Middle frontal gyrus (tissue), 1 donor: ENCODE results near the gene DAB2IP.

Experiments
- DNase-seq: peaks from one replicate; pipeline ENCODE4 v3.0.0-alpha.2; 2015; ENCODE audit warnings: low spot score; ENCODE audit errors: extremely low spot score

Gene DAB2IP

DNA sequence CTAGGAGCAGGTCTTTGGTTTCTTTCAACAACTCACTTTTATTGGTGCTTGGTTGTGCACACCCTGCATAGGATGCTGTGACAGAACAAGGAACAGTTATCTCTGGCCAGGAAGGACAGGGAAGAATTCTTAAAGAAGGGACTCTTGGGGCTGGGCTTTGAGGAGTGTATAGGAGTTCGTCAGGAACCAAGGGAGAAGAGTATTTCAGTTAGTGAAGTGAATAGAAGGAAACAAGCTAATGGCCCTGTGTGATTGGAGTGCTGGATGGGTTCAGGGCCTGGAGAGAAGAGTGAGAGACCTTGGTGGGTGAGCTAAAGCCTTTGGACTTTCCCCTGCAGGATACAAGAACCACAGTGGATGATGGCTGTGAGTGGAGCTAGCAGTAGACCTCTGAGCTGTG, 32.2 kb downstream of the DAB2IP start:
- DNase-seq = no peak

DNA sequence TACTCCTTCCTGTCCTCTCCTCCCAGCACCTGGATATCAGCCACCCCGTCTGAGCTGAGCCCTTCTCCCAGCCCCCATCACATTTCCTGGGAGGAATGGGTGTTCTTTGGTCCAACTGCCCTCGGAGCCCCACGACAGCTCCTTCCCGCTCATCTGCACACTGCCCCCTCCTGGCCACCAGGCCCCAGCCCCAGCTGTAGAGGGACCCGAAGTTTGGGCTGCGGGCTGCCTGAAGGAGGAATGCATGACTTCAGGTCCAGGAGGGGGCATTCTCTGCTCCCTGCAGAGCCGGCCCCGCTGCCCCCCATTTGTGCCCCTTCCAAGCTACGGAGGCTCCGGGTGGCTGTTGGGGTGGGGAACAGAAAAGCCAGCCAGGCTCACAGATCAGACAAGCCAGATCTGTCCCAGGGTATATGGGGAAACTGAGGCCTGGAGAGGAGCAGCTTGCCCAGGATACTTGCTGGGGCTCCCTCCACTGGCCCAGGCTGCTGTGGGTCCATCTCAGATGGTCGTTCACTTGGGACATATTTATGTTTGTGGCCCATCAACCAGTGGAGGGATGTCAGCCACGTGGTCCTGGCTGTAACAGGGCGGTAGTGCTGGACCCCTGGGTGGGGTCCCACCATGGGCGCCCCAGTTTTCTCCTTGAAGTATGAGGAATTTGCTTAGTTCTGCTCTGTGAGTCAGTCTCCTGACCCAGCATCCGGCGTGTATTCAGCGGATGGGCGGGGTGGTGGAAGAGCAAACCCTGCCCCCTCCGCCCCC, 33.1 kb downstream of the DAB2IP start:
- DNase-seq = no peak

- no peak for DNase-seq
Measured at GRCh38 chr9:121685146-121685794, 33.8 kb downstream of the DAB2IP start.

- DNase-seq = no peak
Measured at GRCh38 chr9:121685795-121686377, 34.5 kb downstream of the DAB2IP start.

DNA sequence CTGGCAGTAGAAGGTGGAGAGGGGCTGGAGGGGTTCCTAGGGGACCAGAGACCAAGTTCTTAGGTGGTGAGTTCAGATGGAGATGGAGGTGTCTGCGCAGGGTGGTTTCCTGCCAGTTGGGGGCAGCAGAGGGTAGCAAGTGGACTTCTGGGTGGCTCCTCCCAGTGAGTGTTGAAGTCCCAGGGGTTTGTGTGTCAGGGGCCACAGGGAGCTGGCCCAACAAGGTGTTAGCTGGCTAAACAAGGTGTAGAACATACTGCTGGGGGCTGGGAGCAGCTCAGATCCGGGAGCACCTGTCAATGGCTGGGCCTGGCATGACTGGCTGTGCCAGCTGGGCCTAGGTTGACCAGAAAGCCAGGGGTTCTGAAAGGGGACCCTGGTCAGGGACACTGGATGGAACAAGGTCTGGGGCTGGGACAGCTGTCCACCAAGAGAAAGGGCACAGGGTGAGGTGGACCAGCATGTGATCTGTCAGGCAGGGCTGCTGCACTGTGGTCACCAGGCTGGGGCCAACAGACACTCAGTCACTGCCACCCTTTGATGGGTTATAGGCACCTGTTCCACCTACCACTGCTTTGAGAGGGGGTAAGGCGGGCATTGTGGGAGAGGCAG, 35.6 kb downstream of the DAB2IP start:
- DNase-seq = no peak

DNA sequence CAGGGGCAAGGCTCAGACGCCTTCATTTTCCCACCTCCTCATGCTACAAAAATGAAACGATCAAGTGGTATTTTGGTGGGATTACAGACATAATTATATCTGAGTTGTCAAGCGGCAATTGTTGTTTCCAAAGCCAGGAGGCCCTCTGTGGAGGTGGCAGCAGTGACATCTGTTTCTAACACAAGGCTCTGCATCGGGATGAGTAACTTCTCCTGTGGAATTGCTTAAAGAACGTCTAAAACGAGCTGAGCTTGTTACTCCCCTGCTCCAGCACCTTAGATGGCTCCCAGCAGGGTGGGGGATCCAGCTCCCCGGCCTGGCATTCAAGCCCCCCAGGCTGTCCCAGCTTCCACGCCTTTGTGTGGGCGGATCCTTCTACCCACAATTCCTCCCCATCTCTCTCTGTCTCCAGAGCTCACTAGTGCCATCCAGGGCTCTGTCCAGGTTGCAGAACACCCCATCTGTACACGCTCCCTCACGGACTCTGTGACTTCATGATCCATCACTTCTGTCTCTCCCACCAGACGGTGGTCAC, 36.8 kb downstream of the DAB2IP start:
- no peak for DNase-seq

DNA sequence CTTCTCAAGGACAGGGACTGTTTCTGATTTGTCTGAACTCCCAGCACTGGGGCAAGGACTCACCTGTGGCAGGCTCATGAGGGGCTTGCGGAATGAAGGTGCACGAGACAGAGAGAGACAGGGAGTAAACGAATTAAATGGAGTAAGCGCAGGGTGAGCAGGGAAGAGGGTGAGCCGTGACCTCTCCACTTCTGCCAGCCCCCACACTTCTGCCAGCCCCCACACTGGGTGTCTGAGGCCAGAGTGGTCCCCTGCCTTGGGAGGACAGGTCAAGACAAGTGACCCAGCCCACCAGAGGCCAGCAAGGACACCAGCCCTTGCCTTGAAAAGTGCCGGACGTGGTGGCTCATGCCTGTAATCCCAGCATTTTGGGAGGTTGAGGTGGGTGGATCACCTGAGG, 37.2 kb downstream of the DAB2IP start:
- DNase-seq = no peak

- DNase-seq = no peak
Measured at GRCh38 chr9:121689461-121690157, 38.2 kb downstream of the DAB2IP start.

DNA sequence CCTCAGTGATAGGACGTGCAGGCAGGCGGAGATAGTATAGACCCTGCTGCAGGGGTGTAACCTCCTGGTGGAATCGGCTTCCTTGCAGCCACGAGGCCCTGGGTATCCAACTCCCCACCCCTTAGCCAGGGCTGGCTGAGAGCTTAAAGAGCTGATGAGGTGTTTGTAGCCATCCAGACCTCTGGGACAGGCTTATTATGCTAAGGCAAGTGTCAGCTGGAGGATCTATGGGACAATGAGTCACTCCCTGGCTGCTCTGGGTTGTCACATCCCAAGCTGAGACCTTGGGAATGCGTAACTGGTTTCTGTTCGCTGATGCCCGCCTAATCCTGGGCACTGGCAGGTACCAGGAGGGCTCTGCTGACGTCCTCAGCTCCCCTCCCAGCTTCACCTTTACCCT, 38.9 kb downstream of the DAB2IP start:
- no peak for DNase-seq

- no peak for DNase-seq
Measured at GRCh38 chr9:121690766-121691165, 39.3 kb downstream of the DAB2IP start.

GRCh38 chr9:121691890-121692289, 40.5 kb downstream of the DAB2IP start:
- no peak for DNase-seq

GRCh38 chr9:121692606-121693387, 41.4 kb downstream of the DAB2IP start:
- DNase-seq = no peak

GRCh38 chr9:121693388-121693670, 41.9 kb downstream of the DAB2IP start:
- no peak for DNase-seq

DNA sequence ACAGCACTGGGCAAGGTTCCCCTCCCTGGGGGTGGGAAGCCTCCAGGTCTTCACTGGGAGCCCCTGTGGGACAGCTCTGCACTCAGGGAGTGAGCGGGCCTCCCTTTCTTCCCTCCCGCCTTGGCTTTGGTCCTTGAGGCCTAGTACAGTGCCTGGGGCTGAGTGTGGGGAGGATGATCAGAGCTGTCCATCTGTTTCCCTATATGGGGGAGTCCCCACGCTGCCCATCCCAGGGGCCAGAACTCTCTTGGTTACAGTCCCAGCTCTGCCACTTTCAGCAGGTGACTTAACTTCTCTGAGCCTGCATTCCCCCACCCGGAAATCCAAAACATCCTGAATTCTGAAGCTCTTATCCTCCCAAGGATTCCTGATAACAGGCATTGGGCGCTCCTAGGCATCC, 42.6 kb downstream of the DAB2IP start:
- DNase-seq = no peak

DNA sequence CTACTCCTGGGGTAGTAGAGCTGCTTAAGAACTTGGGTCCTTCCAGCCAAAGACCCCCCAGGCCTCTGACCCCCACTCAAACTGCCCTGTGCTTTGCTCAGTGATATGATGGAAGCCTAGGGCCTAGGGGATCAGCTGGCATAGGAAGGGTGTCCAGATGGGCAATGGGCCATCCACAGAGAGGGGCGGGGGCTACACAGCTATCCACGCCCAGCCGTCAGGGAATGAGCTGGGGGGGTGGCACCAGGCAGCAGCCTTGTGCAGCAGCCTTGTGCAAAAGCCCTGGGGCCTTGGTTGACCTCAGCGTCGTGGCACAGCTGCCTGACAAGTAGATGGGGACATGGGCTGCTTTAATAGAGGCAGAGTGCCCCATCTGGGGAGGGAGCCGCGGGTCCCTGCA, 43.2 kb downstream of the DAB2IP start:
- no peak for DNase-seq

DNA sequence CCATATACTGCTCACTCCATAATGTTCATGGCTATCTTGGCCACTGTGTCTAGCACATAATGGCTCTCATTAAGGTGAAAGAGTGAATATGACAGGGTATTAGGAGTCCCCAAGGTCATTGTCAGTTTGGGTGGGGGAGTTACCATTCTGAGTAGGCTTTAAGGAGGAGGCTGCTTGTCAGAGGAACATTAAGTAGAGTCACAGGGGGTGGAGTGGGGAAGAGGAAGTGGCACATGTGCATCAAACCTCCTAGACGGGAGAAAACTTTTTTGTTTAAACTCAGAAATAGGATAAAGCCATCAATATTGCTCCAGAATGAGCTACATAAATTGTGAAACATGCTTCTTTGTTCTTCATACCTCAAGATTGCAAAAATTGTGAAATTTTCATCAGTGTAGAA, 45.5 kb downstream of the DAB2IP start:
- no peak for DNase-seq

- no peak for DNase-seq
Measured at GRCh38 chr9:121698627-121699570, 47.5 kb downstream of the DAB2IP start.

- no peak for DNase-seq
Measured at GRCh38 chr9:121699571-121700164, 48.2 kb downstream of the DAB2IP start.

DNA sequence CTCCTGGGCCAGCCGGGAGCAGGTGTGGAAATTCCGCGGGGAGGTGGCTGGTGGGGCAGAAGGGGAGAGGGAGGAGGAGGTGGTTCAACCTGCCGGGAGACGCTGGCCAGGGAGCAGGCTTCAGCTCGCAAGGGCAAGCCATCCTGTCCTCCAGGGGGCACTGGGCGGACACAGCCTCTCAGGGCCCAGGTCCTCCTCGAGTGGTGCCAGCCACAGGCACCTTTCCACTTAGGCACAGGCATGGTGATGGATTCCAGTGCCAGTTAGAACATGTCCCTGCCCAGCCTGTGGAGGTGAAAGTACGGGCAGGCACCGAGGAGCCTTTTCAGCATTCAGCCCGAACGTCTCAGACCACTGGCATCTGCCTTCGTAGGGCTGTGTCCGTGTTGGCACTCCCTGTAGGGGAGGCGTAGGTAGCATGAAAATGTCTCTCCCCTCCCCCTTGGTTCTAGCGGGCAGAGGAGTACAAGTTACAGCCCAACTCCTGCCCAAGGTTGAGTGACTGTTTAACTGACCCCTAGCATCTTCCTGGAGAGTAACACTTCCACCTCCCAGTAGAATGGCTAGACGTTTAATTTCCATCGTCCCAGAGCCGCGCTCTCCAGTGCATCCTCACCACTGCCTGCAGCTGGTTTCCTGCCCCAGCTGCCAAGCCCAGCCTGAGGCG, 48.9 kb downstream of the DAB2IP start:
- no peak for DNase-seq
